Heart right ventricle (tissue), 16 donors: ENCODE results near the gene ZNF385B. TPM values are rescaled to one million over a fixed set of nuclear protein-coding genes. Genes with fewer than 3 reads are reported as not detected.

Source experiments
- ATAC-seq, 8 donors: fragments of 200-7000 bp; cut with Tn5 transposase; one replicate each; pipeline ENCODE4 v1.9.1; 2020; ENCODE audit warnings: mild to moderate bottlenecking in 8 of 8, moderate library complexity in 8 of 8, moderate number of reproducible peaks in 1 of 8
- DNase-seq, 2 donors: peaks; one replicate each; pipeline ENCODE4 v3.0.0-alpha.2; 2020
- H3K27ac ChIP-seq, 10 donors: fragments of 200-600 bp; sonication (generic) in 2 of 10; one replicate each; pipeline versions ENCODE4 v1.5.0 to v1.8.0; 2020 to 2022; ENCODE audit warnings: mild to moderate bottlenecking in 3 of 10
- H3K27me3 ChIP-seq, 7 donors: fragments of 200-600 bp; one replicate each; pipeline ENCODE4 v1.8.0; 2021 to 2022; ENCODE audit warnings: mild to moderate bottlenecking in 2 of 7
- H3K36me3 ChIP-seq, 9 donors: fragments of 200-600 bp; sonication (generic) in 1 of 9; one replicate each; pipeline versions ENCODE4 v1.5.0 to v1.8.0; 2020 to 2022; ENCODE audit warnings: mild to moderate bottlenecking in 2 of 9
- H3K4me1 ChIP-seq, 9 donors: fragments of 200-600 bp; sonication (generic) in 1 of 9; one replicate each; pipeline versions ENCODE4 v1.5.0 to v1.8.0; 2020 to 2022; ENCODE audit warnings: mild to moderate bottlenecking in 4 of 9
- H3K4me3 ChIP-seq, 10 donors: fragments of 200-600 bp; sonication (generic) in 2 of 10; one replicate each; pipeline versions ENCODE4 v1.5.0 to v1.8.0; 2020 to 2022; ENCODE audit warnings: mild to moderate bottlenecking in 7 of 10, moderate library complexity in 2 of 10
- H3K9me3 ChIP-seq, 11 donors: fragments of 200-600 bp in 10 of 11; sonication (generic) in 2 of 11; one replicate each; pipeline versions ENCODE4 v1.5.0 to v1.8.0; 2013 to 2022; ENCODE audit warnings: mild to moderate bottlenecking in 2 of 11, control low read depth in 1 of 11, moderate library complexity in 1 of 11
- WGBS, 2 donors: extraction: QIAGEN DNeasy Blood & Tissue Kit; methylation state at CpG; one replicate each; pipeline ENCODE4 v1.1.7; 2013; ENCODE audit warnings: inconsistent platforms in 1 of 2; 5-methylcytosine and 5-hydroxymethylcytosine counted together
- intact Hi-C, 10 donors: fragments of 100-400 bp; cut with DNase I; formaldehyde crosslinking; loops; one replicate each; pipeline versions ENCODE4 v1.11.1 to v1.14.2; 2022
- polyA plus RNA-seq, 2 donors: library from polyadenylated mRNA; stranded (reverse); fragments of 200-250 nt; gene quantifications; one replicate each; pipeline ENCODE4 v1.2.3, GENCODE V29; 2013
- total RNA-seq, 10 donors: library from RNA; stranded (reverse); fragmentation: NEBNext Ultra II Directional in 3 of 10; extraction: Animal tissue kit (Norgen Biotek cat#: 25700) in 3 of 10; gene quantifications; one replicate each; pipeline versions ENCODE4 v1.2.1 to v1.2.4, GENCODE V29; 2021 to 2023
- TF ChIP-seq, protein P1 (sequence below), 9 donors: fragments of 200-600 bp; sonication (generic) in 2 of 9; IDR thresholded peaks; one replicate each; pipeline versions ENCODE4 v1.5.0 to v1.8.0; 2021 to 2022; ENCODE audit warnings: antibody characterized with exemption in 9 of 9, mild to moderate bottlenecking in 5 of 9, moderate library complexity in 1 of 9
- donor health status: Arrhythmogenic right ventricular cardiomyopathy.
- donor health status: ischemic (EF 13 %, LVEDD 7.1; RV severe dilation, severe dysfunction).
- donor health status: healthy with polysubstance abuse.
- donor health status: DM: no; HTN: yes; CAD: no.
- donor health status: DM: no; HTN: no; CAD: no.
- donor health status: ischemic (EF 25% LVEDD 6.9; RV normal size, moderate dysfunction).
- donor health status: ischemic (EF 25% LVEDD 5.7; RV mildly dilated, moderate dysfunction).
- donor health status: healthy.
- donor health status: DM: yes; HTN: yes; CAD: no.
- donor health status: Ischemic cardiomyopathy.
- donor health status: ischemic (EF 35%, LVEDD 5.7; RV mildly dilated, moderate dysfunction).
- donor health status: nonischemic (EF 11% LVEDD 7.7; RV severe dilation, severe dysfunction).
- donor health status: DM: yes; HTN: yes; CAD: no.
- donor health status: PGD.
- donor health status: ischemic (EF 29% LVEDD 5.4; RV normal size, mild dysfunction).
- donor health status: nonischemic (EF 23%, LVEDD 6.1; RV moderate dilation, normal function).

Gene ZNF385B
- total and polyA plus RNA-seq, 12 donors = 0.19 to 19.7 (median 1.7) TPM

DNA sequence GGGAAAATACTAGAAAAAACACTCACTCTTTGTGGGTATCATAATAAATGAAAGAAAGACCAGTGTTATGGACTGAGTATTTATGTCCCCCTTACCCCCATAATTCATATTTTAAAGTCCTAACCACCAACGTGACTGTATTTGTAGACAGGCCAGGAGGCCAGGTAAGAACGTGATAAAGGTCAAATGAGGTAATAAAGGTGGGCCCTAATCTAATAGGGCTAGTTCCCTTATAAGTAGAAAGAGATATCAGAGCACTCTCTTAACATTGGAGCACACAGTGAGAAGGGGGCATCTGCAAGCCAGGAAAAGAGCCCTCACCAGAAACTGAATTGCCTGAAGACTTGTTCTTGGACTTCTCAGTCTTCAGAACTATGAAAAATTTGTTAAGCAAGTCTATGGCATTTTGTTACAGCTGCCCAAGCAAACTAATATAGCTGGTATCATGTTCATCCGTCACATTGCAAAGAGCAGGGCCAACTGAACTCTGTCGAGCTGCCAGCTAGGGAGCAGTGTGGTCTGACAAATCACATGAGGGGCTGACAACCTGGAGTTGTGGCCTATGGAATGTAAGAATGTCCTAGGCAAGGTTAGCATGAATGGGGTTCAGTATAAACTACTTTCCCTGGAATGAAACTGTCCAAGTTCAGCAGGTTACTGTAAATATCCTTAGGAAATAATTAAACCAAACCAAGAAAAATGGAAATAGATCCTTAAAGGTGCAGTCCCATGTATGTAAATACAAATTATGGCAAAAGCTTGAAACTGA, 280.9 kb downstream of the ZNF385B start:
- TF ChIP-seq, protein P1, sequence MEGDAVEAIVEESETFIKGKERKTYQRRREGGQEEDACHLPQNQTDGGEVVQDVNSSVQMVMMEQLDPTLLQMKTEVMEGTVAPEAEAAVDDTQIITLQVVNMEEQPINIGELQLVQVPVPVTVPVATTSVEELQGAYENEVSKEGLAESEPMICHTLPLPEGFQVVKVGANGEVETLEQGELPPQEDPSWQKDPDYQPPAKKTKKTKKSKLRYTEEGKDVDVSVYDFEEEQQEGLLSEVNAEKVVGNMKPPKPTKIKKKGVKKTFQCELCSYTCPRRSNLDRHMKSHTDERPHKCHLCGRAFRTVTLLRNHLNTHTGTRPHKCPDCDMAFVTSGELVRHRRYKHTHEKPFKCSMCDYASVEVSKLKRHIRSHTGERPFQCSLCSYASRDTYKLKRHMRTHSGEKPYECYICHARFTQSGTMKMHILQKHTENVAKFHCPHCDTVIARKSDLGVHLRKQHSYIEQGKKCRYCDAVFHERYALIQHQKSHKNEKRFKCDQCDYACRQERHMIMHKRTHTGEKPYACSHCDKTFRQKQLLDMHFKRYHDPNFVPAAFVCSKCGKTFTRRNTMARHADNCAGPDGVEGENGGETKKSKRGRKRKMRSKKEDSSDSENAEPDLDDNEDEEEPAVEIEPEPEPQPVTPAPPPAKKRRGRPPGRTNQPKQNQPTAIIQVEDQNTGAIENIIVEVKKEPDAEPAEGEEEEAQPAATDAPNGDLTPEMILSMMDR (IDR thresholded peaks at IDR 0.05) = peak in 2 of 9 donors; percentile 11 to 33
- Histone ChIP-seq H3K27me3 (no peaks in the 10 kb centered on the region), H3K27ac (peak overlapping the region in 3 of 10 donors; percentile 6 to 37 (median 11)), H3K4me1 (peaks cover 0 to 18% (median 0%) of the 10 kb centered on the region in 9 donors), H3K4me3 (no peak overlapping the region), H3K9me3 (peaks cover 0 to 3% (median 0%) of the 10 kb centered on the region in 11 donors), H3K36me3 (no peaks in the 10 kb centered on the region)
- DNase-seq (peak; percentile 34), ATAC-seq (peak in 7 of 8 donors; percentile 20 to 90 (median 80))
- 35 to 48% methylated on average over 4 of the region's 4 CpGs for WGBS, 2 donors
- intact Hi-C loops = loop anchor here in 1 of 10 donors (5.0 kb wide), 1 partner anchor 1158 kb away; no protein-coding TSS in a partner anchor

DNA sequence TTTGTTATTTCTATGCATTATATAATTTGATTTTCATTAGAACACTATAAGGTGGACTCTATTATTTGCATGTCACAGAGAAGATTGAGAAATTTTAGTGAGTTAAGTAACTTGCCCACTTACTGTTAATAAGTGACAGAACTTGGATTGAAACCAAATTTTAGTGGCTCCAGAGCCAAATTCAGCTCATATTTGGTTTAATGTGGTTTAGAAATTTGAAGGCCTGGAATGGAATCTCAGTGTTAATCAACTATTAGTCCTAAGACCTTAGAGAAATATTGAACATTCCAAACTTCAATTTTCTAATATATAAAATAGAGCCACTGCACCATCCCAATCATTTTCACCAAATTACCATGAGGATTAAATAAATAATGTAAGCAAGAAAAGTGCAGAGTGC, 281.6 kb downstream of the ZNF385B start:
- intact Hi-C loops = loop anchor here in 1 of 10 donors (5.0 kb wide), 1 partner anchor 1157 kb away; no protein-coding TSS in a partner anchor
- Histone ChIP-seq H3K27me3 (no peaks in the 10 kb centered on the region), H3K27ac (peak overlapping the region in 1 of 10 donors; percentile 37), H3K4me1 (peaks cover 0 to 18% (median 0%) of the 10 kb centered on the region in 9 donors), H3K36me3 (no peaks in the 10 kb centered on the region), H3K9me3 (peaks cover 0 to 3% (median 0%) of the 10 kb centered on the region in 11 donors), H3K4me3 (no peak overlapping the region)
- ATAC-seq (no peak), DNase-seq (no peak)
- TF ChIP-seq, protein P1 (IDR thresholded peaks at IDR 0.05) = no peak

DNA sequence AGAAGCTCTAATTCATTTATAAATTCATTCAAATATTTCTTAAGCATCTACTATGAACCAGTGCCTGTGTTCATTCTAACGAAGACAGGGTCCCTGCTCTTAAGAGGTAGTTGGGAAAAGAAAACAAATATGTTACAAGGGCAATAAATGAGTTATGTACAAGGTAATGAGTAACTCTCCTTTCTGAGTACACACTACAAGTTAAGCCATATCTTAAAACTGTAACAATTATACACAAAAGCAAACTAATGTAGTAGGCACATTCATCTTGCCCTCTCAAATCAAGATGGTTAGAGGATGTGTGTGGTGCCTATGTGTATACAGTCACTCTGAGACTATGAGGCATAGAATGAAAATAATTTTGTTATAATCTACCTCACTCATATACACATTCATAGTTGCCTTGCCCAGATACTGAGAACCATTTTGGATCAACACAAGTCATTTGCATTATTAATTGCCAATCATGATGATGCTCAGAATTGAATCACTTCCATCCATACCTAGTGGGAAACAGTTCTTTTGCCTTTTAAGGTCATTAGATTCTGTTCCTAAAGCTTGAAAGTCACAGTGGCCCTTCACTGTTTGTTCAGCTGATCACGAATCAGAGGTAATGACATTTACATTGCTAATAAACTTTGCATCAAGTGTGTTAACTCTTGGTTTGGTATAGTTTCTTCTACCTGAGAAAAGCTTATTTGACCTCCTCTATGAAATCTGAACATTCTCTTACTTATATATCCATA, 283.1 kb downstream of the ZNF385B start:
- TF ChIP-seq, protein P1 (IDR thresholded peaks at IDR 0.05) = no peak

DNA sequence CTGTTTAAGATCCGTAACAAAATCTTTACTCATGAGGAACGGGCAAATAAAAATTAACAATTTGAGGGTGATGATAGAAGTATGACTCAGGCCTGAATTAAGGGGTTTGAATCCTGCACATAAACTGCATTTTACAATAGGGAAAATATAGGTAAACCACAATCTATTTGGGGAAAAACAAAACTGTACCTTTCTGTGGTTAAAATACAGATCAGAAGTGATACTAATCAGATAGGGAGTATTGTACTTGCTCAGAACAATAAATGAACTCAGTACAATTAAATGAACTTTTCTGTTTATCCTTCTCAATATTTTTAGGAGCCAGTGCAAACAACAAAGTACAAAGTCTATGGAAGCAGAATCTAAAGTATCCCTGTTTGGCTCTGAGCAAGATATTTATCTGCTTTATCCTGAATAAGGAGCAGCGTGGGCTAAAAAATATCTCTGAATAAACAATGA, 287.3 kb downstream of the ZNF385B start:
- H3K36me3 ChIP-seq = no peaks in the 10 kb centered on the region
- intact Hi-C loops = no loop called here
- WGBS, 2 donors = 70 to 83% methylated on average over 3 of the region's 3 CpGs
- no peak overlapping the region for H3K4me3 ChIP-seq
- TF ChIP-seq, protein P1 (IDR thresholded peaks at IDR 0.05) = no peak
- H3K27me3 ChIP-seq = no peaks in the 10 kb centered on the region
- DNase-seq (no peak), ATAC-seq (no peak)
- peaks cover 0 to 6% (median 0%) of the 10 kb centered on the region in 9 donors for H3K4me1 ChIP-seq
- H3K27ac ChIP-seq = no peak overlapping the region
- H3K9me3 ChIP-seq = no peaks in the 10 kb centered on the region

More for the DNA sequence above, 283.1 kb downstream of the ZNF385B start:
- no peak for DNase-seq
- Histone ChIP-seq H3K9me3 (peaks cover 0 to 3% (median 0%) of the 10 kb centered on the region in 11 donors), H3K36me3 (no peaks in the 10 kb centered on the region), H3K27me3 (no peaks in the 10 kb centered on the region), H3K27ac (no peak overlapping the region), H3K4me3 (no peak overlapping the region), H3K4me1 (peaks cover 0 to 18% (median 0%) of the 10 kb centered on the region in 9 donors)
- no peak for ATAC-seq
- intact Hi-C loops = no loop called here
- 78 to 83% methylated on average over 2 of the region's 2 CpGs for WGBS, 2 donors
